HG03565 (cell line): ENCODE measurements around the gene BOD1.

Source experiments
- ATAC-seq: cut with Tn5 transposase; IDR thresholded peaks from one replicate; pipeline ENCODE4 v1.9.1; 2021; ENCODE audit warnings: mild to moderate bottlenecking, moderate library complexity; ENCODE audit not compliant: unreplicated experiment

Gene BOD1

DNA sequence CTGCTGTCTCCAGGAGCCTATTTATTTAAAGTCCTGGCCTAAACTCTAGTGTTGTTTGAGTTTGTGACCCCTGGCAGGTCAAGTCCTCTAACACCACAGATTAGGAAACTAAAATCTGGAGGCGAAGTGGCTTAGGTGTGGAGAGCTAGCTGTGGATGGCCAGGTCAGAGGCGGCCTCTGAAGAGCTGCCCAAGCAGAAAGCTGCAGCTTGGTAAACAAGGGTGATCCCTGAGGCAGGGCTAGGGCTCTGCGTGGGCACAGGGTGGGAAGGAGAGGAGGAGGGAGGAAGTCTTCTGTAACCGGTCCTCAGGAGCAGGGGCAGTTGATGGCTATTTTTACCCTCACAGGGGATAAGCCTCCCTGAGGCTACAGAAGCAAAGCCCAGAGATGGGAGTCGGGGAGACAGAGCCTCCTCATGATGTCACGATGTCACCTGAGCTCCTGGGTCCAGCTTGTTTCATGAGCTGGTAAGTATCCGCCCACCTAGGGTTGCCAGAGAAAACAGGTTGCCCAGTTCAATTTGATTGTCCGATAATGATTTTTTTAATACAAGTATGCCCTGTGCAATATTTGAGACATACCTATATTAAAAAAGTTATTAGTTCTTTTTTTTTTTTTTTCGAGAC lies 25.9 kb upstream of the BOD1 start:
- no peak for ATAC-seq

GRCh38 chr5:173640156-173640804 lies 23.8 kb upstream of the BOD1 start:
- ATAC-seq, result no peak

GRCh38 chr5:173638126-173639040 lies 21.9 kb upstream of the BOD1 start:
- ATAC-seq, result no peak

DNA sequence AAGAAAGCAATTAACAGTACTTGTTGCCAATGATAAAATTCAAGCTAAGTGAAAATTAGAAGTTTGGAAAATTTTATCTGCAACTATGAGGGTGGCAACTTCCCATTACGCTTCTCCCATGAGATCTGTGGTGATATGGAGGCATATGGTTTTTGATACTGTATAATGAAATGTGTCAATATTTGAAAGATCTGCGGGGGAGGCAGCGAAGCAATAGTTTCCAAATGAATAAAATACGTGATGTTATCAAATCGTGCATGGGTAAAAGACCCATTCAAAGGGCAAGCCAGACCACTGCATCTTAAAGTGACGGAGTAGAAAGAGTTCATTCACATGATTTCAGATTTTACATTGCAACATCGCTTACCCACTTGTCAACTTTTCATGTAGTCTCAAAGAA lies 20.9 kb upstream of the BOD1 start:
- ATAC-seq, result no peak

- no peak for ATAC-seq
Observed at GRCh38 chr5:173634465-173634983, 18.1 kb upstream of the BOD1 start.

- ATAC-seq, result no peak
Observed at GRCh38 chr5:173633304-173633703, 16.9 kb upstream of the BOD1 start.

- ATAC-seq, result no peak
Observed at GRCh38 chr5:173631478-173631877, 15.0 kb upstream of the BOD1 start.

GRCh38 chr5:173630724-173631365 lies 14.4 kb upstream of the BOD1 start:
- no peak for ATAC-seq

DNA sequence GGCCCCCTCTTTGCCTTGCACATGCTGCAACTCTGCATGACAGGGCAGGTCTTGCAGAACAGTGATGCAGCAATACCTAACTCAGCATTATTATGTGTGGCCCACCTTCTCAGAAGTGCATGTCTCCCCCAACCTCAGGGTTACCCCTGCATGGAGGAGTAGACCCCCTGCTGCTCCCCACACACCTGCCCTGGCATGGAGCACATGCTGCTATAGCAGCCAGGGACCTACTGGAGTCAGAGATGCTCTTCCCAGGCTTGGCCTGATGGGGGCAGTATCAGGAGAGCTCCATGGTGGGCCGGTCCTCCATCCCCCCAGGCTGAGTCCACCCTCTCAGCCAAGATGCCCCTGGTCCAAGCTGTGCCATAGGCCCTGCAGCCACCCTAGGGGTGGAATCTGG lies 13.2 kb upstream of the BOD1 start:
- no peak for ATAC-seq

DNA sequence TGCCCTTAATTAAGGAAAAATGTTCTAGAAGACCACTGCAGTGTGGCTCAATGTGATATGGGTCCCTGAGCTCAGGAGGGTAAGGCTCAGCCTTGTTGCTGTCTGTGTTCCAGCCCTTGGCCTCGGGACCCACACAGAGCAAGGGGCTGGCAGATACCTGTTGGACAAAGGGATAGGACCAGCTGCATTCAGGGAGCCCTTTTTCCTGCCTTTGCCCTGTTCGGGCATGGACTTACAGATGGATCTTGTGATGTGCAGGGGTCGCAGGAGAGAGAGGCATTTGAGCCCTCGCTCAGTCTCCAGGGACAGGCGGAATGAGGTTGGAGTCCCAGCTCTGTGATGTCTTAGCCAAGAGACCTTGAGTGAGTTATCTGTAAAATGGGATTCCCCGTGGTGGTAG lies 12.1 kb upstream of the BOD1 start:
- ATAC-seq, result no peak

DNA sequence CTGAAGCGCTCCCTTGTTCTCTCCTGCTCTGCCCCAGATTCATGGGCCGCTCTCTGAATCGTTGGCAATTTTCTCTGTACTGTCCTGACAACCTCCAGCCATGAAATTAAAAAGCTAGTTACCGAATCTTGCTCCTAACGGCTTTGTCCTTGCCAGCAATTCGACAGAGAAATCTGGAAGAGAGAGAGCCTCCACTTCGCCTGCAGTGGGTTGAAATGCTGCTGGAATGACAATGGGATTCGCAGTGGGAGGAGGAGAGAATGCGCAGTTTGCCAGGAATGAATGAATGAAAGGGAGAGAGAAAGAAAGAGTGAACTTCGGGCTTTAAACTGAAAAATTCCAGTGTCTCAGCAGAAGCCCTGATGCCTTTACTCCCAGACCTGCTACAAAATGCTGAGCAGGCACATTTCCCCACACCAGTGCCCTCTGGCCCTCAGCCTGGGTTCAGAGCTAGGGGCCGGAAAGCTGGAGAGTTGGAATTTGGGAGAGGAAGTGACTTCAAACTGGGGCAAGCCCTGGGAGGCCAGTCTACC lies 11.5 kb upstream of the BOD1 start:
- ATAC-seq, result no peak

DNA sequence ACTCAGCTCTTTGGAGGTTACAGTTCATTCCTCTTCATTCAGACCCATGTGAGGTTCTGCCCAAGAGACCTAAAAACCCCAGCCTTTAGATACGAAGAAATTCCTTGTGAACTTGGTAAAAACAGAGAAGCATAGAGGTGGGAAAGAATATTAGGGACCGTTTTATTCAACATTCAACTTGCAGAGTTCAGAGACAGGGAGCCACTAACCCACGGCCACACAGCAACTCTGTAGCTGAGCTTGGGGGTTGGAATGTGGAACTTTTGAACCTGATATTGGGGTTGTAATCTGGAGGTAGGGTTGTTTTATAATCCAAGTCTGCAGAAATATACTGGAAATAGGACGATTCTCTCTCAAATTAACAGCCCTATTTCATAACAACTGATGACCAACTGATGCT lies 10.8 kb upstream of the BOD1 start:
- no peak for ATAC-seq

GRCh38 chr5:173626505-173626820 lies 10.0 kb upstream of the BOD1 start:
- no peak for ATAC-seq

DNA sequence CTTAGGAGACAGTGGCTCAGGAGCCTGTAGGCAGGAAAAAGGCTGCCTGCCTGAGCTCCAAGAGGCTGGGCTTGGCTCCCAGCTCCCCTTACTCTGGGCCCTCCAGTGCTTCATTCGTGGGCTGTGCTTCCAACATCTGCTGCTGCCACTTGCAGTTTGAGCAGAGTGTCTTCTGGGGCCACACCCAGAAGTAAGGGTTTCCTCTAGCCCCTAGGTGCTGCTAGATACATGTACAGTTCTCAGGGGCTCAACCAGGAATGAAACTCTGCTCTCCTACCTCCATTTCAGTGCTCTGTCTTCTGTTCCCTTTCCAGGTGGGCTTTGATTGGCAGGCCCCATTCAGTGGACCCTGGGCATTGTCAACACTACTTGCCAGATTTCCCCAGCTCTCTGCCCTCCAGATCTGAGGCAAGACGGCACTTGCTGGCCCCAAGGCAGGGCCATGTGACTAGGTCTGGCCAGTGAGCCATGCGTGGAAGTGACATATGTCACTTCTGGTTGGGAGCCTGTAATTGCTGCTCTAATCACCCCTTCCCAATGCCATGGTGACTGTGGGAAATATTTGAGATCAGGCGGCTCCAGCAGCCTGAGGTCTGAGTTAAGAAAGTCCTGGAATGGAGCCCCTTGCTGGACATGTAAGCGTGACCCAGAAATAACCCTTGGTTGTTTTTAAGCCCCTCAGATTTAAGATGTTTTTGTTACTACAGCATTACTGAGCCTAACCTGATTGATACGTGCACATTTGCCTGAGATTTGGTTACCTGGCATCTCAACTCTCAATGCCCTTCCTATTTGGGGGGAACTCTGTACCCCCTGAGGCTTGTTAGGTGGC lies 9.4 kb upstream of the BOD1 start:
- no peak for ATAC-seq

DNA sequence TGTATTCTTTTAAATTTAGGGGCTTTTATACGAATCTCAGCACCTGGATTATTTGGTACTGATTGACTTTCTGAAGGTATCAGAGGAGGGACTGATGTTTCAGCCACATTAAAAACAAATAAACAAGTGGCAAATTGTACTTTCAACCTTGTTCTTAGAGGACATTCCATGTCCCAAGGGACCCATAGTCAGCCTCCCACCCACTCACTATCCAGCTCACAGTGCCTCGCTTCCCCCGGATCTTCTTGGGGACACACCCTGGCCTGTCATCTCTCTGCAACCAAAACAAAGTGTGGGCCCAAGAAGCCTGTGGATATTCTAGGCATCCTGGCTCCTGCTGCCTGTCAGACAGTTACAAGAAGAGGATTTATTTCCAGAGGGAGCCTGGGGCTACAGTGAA lies 8.8 kb upstream of the BOD1 start:
- no peak for ATAC-seq

DNA sequence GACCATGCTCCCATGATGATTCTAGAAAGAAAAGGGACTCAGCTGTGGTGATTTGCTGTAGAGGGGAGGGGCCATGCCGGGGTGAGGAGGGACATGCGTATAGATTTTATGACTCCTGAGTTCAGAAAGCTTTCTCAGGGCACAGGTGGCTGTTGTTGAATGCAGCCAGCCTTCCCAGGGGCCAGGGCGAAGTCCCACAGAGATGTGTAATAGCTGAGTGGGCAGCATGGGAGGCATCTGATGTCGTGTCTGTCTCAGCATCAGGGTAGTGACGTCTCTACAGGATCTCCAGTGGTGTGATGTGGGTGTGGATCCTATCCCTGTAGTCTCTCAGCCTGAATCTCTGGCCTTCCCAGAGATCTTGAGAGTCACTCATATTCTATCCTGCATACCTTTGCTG lies 7.8 kb upstream of the BOD1 start:
- ATAC-seq, result no peak

GRCh38 chr5:173623789-173624188 lies 7.3 kb upstream of the BOD1 start:
- ATAC-seq, result no peak

DNA sequence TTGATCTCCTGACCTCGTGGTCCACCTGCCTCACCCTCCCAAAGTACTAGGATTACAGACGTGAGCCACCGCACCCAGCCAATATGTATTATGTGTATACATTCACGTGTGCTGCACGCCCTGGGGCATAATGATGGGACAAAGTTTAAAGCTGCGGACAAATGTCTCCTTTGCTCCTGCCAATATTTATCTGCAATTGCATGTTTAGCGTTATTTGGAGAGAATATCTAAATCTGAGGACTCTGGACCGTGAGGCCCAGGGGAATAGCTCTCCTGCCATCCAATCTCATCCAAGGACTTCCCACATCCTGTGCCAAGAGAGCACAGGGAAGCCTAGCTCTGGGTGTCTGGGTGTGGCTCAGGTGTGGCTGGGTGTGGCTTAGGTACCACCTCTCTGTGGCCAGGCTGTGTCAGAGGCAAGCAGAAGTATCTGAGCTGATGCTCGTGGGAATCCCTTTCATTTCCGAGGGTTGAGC lies 6.9 kb upstream of the BOD1 start:
- ATAC-seq, result no peak

- no peak for ATAC-seq
Observed at GRCh38 chr5:173622183-173623047, 6.0 kb upstream of the BOD1 start.
